AG04449 (cell line): Measurements from ENCODE around the gene ACOT7.

Experiments used
- CTCF ChIA-PET: fragments of 350-600 bp; formaldehyde crosslinking; extraction: SDS; loops from one replicate; lab custom pipeline; 2021; ENCODE audit warnings: antibody characterized with exemption; lab: Yijun Ruan, JAX
- POLR2A ChIA-PET: fragments of 400-600, 350-600 bp; formaldehyde crosslinking; extraction: SDS; loops from one replicate; lab custom pipeline; 2020; ENCODE audit warnings: antibody characterized with exemption, inconsistent platforms; lab: Yijun Ruan, JAX
- DNase-seq: peaks from one replicate; pipeline ENCODE4 v3.0.0-alpha.2; 2010; ENCODE audit warnings: low read depth, low spot score
- H3K4me3 ChIP-seq: 2 replicates; pipeline ENCODE4 v1.5.1; 2011; ENCODE audit warnings: low read depth, mild to moderate bottlenecking, control low read depth, low read length
- CTCF ChIP-seq: IDR thresholded peaks from one replicate; pipeline ENCODE4 v1.5.1; 2011; ENCODE audit warnings: mild to moderate bottlenecking, moderate library complexity, low read length, control low read depth, inconsistent platforms; ENCODE audit not compliant: insufficient read depth; ENCODE audit errors: missing control alignments

ACOT7 gene

GRCh38 chr1:6244401-6245049 lies 149.0 kb downstream of the ACOT7 start:
- TF ChIP-seq CTCF = no peak
- ChIA-PET POLR2A (interaction anchor here (0.6 kb wide), 1 partner anchor 32 kb away, joined by 3 read pairs; no protein-coding TSS in a partner anchor), CTCF (interaction anchor here (0.6 to 12.0 kb wide), 22 partner anchors 8 to 211 kb away, joined by 3 to 537 read pairs (median 6); partner anchors contain the start of genes ICMT and RNF207)
- DNase-seq = no peak
- no peak overlapping the region for H3K4me3 ChIP-seq

GRCh38 chr1:6243993-6244392 lies 149.6 kb downstream of the ACOT7 start, which contains the start of gene HES3:
Gene HES3, plus strand, starts transcription at chr1:6244179. Its CDS starts 187 bp downstream, at chr1:6244366.
- no peak within 1 kb of the TSS for H3K4me3 ChIP-seq
- CTCF ChIA-PET = interaction anchor here (1.0 to 12.0 kb wide), 10 partner anchors 7 to 201 kb away, joined by 4 to 537 read pairs (median 61); partner anchors contain the start of genes ICMT and RNF207
- DNase-seq = no peak
- TF ChIP-seq CTCF = no peak
- POLR2A ChIA-PET = no interaction called here

- POLR2A ChIA-PET = no interaction called here
Measured at GRCh38 chr1:6243053-6243834, 150.3 kb downstream of the ACOT7 start.

GRCh38 chr1:6241887-6242740 lies 151.5 kb downstream of the ACOT7 start:
- CTCF ChIA-PET = interaction anchor here (0.6 to 12.0 kb wide), 11 partner anchors 10 to 191 kb away, joined by 3 to 537 read pairs (median 3); partner anchors contain the start of gene ACOT7
- DNase-seq = no peak
- POLR2A ChIA-PET = interaction anchor here (0.7 kb wide), 1 partner anchor 141 kb away, joined by 3 read pairs; no protein-coding TSS in a partner anchor
- no peak overlapping the region for H3K4me3 ChIP-seq
- no peak for TF ChIP-seq CTCF

More at GRCh38 chr1:6243053-6243834, 150.3 kb downstream of the ACOT7 start:
- H3K4me3 ChIP-seq = no peak overlapping the region
- CTCF ChIA-PET = interaction anchor here (0.7 to 12.0 kb wide), 9 partner anchors 7 to 192 kb away, joined by 3 to 537 read pairs (median 5); partner anchors contain the start of gene ICMT
- no peak for TF ChIP-seq CTCF
- DNase-seq = no peak

- no peak for DNase-seq
- ChIA-PET POLR2A (no interaction called here), CTCF (interaction anchor here (1.2 to 12.0 kb wide), 5 partner anchors 9 to 190 kb away, joined by 3 to 537 read pairs (median 5); partner anchors contain the start of gene ACOT7)
- TF ChIP-seq CTCF = no peak
- no peak overlapping the region for H3K4me3 ChIP-seq
Measured at GRCh38 chr1:6241107-6241886, 152.3 kb downstream of the ACOT7 start.
